HepG2 (cell line): ENCODE results near the gene STK11. TPM values are rescaled to one million over a fixed set of nuclear protein-coding genes. Genes with fewer than 3 reads are reported as not detected.

Experiments used
- BHLHE40 ChIP-seq: IDR thresholded peaks from 2 replicates; pipeline ENCODE4 v1.6.1; 2011; ENCODE audit warnings: low read length, improper control_type of control experiment
- E2F5 ChIP-seq: sonication (generic); formaldehyde crosslinking; conservative IDR thresholded peaks from 2 replicates; pipeline ENCODE4 v1.4.0; 2020; ENCODE audit warnings: missing genetic modification reagents
- GPBP1L1 ChIP-seq: sonication (generic); formaldehyde crosslinking; IDR thresholded peaks from 2 replicates; pipeline ENCODE4 v1.5.0; 2020; ENCODE audit warnings: mild to moderate bottlenecking, missing genetic modification reagents
- LCORL ChIP-seq, 2 experiments: fragments of 450-650 bp in 1 of 2; sonication (generic) in 1 of 2; formaldehyde crosslinking in 1 of 2; IDR thresholded peaks; 2 replicates each; pipeline versions ENCODE4 v1.5.0 to v1.6.1; 2017 to 2020; ENCODE audit warnings: antibody characterized with exemption in 1 of 2, missing genetic modification reagents in 1 of 2
- LRRFIP1 ChIP-seq: sonication (generic); formaldehyde crosslinking; conservative IDR thresholded peaks from 2 replicates; pipeline ENCODE4 v1.4.0; 2020; ENCODE audit warnings: missing genetic modification reagents
- NR2F2 ChIP-seq: IDR thresholded peaks from 2 replicates; pipeline ENCODE4 v1.6.1; 2012; ENCODE audit warnings: low read depth, inconsistent platforms, borderline replicate concordance
- SNAI1 ChIP-seq: sonication (generic); formaldehyde crosslinking; IDR thresholded peaks from 2 replicates; pipeline ENCODE4 v1.5.0; 2020; ENCODE audit warnings: mild to moderate bottlenecking, missing genetic modification reagents, borderline replicate concordance
- SRSF1 ChIP-seq: fragments of 200-400 bp; formaldehyde crosslinking; optimal IDR thresholded peaks from 2 replicates; pipeline ENCODE3; 2017; ENCODE audit warnings: mild to moderate bottlenecking, low read depth, low read length, moderate library complexity
- TARDBP ChIP-seq: sonication (generic); formaldehyde crosslinking; IDR thresholded peaks from 2 replicates; pipeline ENCODE4 v1.8.0; 2022; ENCODE audit warnings: mild to moderate bottlenecking, missing genetic modification reagents
- ZBTB46 ChIP-seq: sonication (generic); formaldehyde crosslinking; IDR thresholded peaks from 2 replicates; pipeline ENCODE4 v1.4.0; 2020; ENCODE audit warnings: mild to moderate bottlenecking, missing genetic modification reagents, borderline replicate concordance
- ZNF12 ChIP-seq: sonication (generic); formaldehyde crosslinking; IDR thresholded peaks from 2 replicates; pipeline ENCODE4 v1.5.0; 2020; ENCODE audit warnings: missing genetic modification reagents
- polyA plus RNA-seq, 8 experiments: library from polyadenylated mRNA; depleted of rRNA in 3 of 8; stranded (reverse) in 7 of 8; unstranded in 1 of 8; fragments of >200 nt; fragmentation: Illumina TruSeq in 4 of 8; extraction: Trizol in 4 of 8; gene quantifications; 2 replicates each; pipeline versions ENCODE4 v1.2.1 to v1.2.3, GENCODE V29; 2011 to 2016; ENCODE audit warnings: low read depth in 4 of 8, missing spikeins in 1 of 8, mixed read lengths in 1 of 8; ENCODE audit not compliant: insufficient read depth in 1 of 8
- total RNA-seq, 5 experiments: library from RNA; depleted of rRNA; stranded (reverse); fragments of >200 nt; fragmentation: Illumina TruSeq; extraction: Trizol; gene quantifications; 2 replicates each; pipeline ENCODE4 v1.2.3, GENCODE V29; 2016; ENCODE audit warnings: low read depth in 1 of 5
- TF ChIP-seq, protein P1 (sequence below): IDR thresholded peaks from 2 replicates; pipeline ENCODE4 v1.6.1; 2016; ENCODE audit warnings: low read depth, control low read depth
- TF ChIP-seq, protein P2 (sequence below): sonication (generic); formaldehyde crosslinking; IDR thresholded peaks from 2 replicates; pipeline ENCODE4 v1.4.0; 2020; ENCODE audit warnings: missing genetic modification reagents, borderline replicate concordance
- TF ChIP-seq, protein P3 (sequence below): sonication (generic); formaldehyde crosslinking; IDR thresholded peaks from 2 replicates; pipeline ENCODE4 v1.5.0; 2020; ENCODE audit warnings: mild to moderate bottlenecking, missing genetic modification reagents, borderline replicate concordance

The STK11 gene
- total and polyA plus RNA-seq, 2 of the 13 experiments (the other 11 are each of a cell fraction or from before 2014, with no cell fraction given) = 27.5 to 43.6 TPM

- TF ChIP-seq E2F5 (no peak), ZBTB46 (CRISPR knock-in tag) (0 out of 2 replicates have a peak, but pooled peaks have one; percentile 55), BHLHE40 (no peak), GPBP1L1 (CRISPR knock-in tag) (no peak), SNAI1 (CRISPR knock-in tag) (no peak), SRSF1 (peak; percentile 48), TARDBP (CRISPR knock-in tag) (no peak), LRRFIP1 (no peak), ZNF12 (no peak), NR2F2 (peak; percentile 78; the same call in 1 of the 2 replicates), LCORL (IDR thresholded peaks at IDR 0.05) (no peak), LCORL (CRISPR knock-in tag; IDR thresholded peaks at IDR 0.05) (peak; percentile 72; the same call in 1 of the 2 replicates)
- TF ChIP-seq, protein P1, sequence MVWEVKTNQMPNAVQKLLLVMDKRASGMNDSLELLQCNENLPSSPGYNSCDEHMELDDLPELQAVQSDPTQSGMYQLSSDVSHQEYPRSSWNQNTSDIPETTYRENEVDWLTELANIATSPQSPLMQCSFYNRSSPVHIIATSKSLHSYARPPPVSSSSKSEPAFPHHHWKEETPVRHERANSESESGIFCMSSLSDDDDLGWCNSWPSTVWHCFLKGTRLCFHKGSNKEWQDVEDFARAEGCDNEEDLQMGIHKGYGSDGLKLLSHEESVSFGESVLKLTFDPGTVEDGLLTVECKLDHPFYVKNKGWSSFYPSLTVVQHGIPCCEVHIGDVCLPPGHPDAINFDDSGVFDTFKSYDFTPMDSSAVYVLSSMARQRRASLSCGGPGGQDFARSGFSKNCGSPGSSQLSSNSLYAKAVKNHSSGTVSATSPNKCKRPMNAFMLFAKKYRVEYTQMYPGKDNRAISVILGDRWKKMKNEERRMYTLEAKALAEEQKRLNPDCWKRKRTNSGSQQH (CRISPR knock-in tag) = no peak
- TF ChIP-seq, protein P2, sequence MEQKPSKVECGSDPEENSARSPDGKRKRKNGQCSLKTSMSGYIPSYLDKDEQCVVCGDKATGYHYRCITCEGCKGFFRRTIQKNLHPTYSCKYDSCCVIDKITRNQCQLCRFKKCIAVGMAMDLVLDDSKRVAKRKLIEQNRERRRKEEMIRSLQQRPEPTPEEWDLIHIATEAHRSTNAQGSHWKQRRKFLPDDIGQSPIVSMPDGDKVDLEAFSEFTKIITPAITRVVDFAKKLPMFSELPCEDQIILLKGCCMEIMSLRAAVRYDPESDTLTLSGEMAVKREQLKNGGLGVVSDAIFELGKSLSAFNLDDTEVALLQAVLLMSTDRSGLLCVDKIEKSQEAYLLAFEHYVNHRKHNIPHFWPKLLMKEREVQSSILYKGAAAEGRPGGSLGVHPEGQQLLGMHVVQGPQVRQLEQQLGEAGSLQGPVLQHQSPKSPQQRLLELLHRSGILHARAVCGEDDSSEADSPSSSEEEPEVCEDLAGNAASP = peak; percentile 57; the same call in 1 of the 2 replicates
- TF ChIP-seq, protein P3, sequence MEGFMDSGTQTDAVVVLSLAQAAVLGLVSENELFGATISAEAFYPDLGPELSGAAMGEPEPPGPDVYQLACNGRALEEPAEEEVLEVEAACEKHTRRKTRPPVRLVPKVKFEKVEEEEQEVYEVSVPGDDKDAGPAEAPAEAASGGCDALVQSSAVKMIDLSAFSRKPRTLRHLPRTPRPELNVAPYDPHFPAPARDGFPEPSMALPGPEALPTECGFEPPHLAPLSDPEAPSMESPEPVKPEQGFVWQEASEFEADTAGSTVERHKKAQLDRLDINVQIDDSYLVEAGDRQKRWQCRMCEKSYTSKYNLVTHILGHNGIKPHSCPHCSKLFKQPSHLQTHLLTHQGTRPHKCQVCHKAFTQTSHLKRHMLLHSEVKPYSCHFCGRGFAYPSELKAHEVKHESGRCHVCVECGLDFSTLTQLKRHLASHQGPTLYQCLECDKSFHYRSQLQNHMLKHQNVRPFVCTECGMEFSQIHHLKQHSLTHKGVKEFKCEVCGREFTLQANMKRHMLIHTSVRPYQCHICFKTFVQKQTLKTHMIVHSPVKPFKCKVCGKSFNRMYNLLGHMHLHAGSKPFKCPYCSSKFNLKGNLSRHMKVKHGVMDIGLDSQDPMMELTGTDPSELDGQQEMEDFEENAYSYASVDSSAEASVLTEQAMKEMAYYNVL (CRISPR knock-in tag) = 0 out of 2 replicates have a peak, but pooled peaks have one; percentile 33
Measured at GRCh38 chr19:1252221-1252820, 46.7 kb downstream of the STK11 start (continued).
